Smooth muscle cell (in vitro differentiated cells): Measurements from ENCODE around the gene CTDSP2. TPM values are rescaled to one million over a fixed set of nuclear protein-coding genes. Genes with fewer than 3 reads are reported as not detected.

Experiments
- DNase-seq: peaks from one replicate; lab custom pipeline; 2025; ENCODE audit not compliant: unreplicated experiment; lab: John Stamatoyannopoulos, UW
- H2AFZ ChIP-seq: fragments of 200-600 bp; sonication (generic); 2 replicates; pipeline ENCODE4 v1.6.0; 2016; ENCODE audit warnings: antibody characterized with exemption, low read depth, mild to moderate bottlenecking
- H3F3A ChIP-seq: fragments of 200-600 bp; sonication (generic); 2 replicates; pipeline ENCODE4 v1.6.0; 2017; ENCODE audit warnings: antibody characterized with exemption, low read depth
- H3K27ac ChIP-seq: fragments of 200-600 bp; sonication (generic); 2 replicates; pipeline ENCODE4 v1.5.1; 2016; ENCODE audit warnings: low read depth, mild to moderate bottlenecking
- H3K27me3 ChIP-seq: fragments of 200-600 bp; sonication (generic); 2 replicates; pipeline ENCODE4 v1.6.1; 2016; ENCODE audit warnings: low read depth, mild to moderate bottlenecking
- H3K36me3 ChIP-seq: fragments of 200-600 bp; sonication (generic); 2 replicates; pipeline ENCODE4 v1.5.1; 2016; ENCODE audit warnings: low read depth
- H3K4me1 ChIP-seq: fragments of 200-600 bp; sonication (generic); 2 replicates; pipeline ENCODE4 v1.5.1; 2016; ENCODE audit warnings: low read depth
- H3K4me2 ChIP-seq: fragments of 200-600 bp; sonication (generic); 2 replicates; pipeline ENCODE4 v1.6.0; 2016; ENCODE audit warnings: mild to moderate bottlenecking
- H3K4me3 ChIP-seq: fragments of 200-600 bp; sonication (generic); 2 replicates; pipeline ENCODE4 v1.5.1; 2016; ENCODE audit warnings: mild to moderate bottlenecking
- H3K79me2 ChIP-seq: fragments of 200-600 bp; sonication (generic); 2 replicates; pipeline ENCODE4 v1.6.0; 2016; ENCODE audit warnings: low read depth, mild to moderate bottlenecking
- H3K9ac ChIP-seq: fragments of 200-600 bp; sonication (generic); 2 replicates; pipeline ENCODE4 v1.6.0; 2016; ENCODE audit warnings: low read depth
- H3K9me3 ChIP-seq: fragments of 200-600 bp; sonication (generic); replicated peaks from 2 replicates; pipeline ENCODE4 v1.5.1; 2016; ENCODE audit warnings: low read depth
- H4K20me1 ChIP-seq: fragments of 200-600 bp; sonication (generic); 2 replicates; pipeline ENCODE4 v1.6.0; 2016; ENCODE audit warnings: low read depth
- CTCF ChIP-seq: fragments of 200-600 bp; sonication (generic); IDR thresholded peaks from 2 replicates; pipeline ENCODE4 v1.5.1; 2017; ENCODE audit warnings: borderline replicate concordance, mild to moderate bottlenecking, antibody characterized with exemption; ENCODE audit not compliant: insufficient read depth, poor library complexity, severe bottlenecking
- WGBS: methylation state at CpG from one replicate; pipeline ENCODE4 v1.1.7; 2016; ENCODE audit warnings: low lambda C conversion rate; 5-methylcytosine and 5-hydroxymethylcytosine counted together
- polyA plus RNA-seq: library from polyadenylated mRNA; unstranded; fragments of >200 nt; fragmentation: Nextera tagmentation; extraction: Ambion mirVana; gene quantifications from 2 replicates; pipeline ENCODE4 v1.2.1, GENCODE V29; 2016
- total RNA-seq: library from RNA; depleted of rRNA; stranded (reverse); fragments of >200 nt; gene quantifications from 2 replicates; pipeline ENCODE4 v1.2.3, GENCODE V29; 2014

Gene CTDSP2
- total and polyA plus RNA-seq, 2 experiments from 2014 or later: 62.0 to 77.4 TPM

DNA sequence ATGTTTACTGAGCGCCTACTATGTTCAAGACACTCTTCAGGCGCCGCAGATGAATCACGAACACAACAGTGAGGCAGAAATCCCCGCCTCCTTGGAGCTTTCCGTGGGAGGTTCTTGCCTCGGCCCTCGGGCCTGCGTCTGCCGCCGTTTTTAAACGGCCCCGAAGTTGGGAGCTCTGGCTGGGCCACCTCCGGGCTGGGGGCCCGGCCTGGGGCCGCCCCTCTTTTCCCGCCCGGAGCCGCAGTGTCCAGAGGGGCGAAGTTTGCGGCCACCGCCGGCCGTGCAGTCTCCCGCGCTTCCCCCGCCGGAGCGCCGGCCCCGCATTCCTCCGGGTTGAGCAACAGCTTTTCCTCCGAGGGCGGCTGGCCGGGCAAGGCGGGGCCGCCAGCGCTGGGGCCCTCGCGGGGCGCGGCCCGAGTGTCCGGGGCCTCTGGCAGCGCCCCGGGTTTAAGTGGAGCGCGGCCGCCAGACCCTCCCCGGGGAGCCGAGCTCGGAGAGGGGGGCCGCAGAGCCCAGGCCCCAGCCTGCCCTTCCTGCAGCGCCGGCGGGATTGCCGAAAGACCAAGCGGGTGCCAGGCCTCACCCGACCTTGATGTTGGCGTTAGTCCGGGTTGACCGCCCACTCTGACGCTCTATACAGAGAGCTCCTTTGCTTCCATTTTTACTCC is 18.7 kb upstream of the CTDSP2 start:
- no peak for TF ChIP-seq CTCF
- H3K4me3 ChIP-seq: peak overlapping the region; percentile 67
- no peaks in the 10 kb centered on the region for H3K79me2 ChIP-seq
- H3K27me3 ChIP-seq: no peaks in the 10 kb centered on the region
- H3K27ac ChIP-seq: peak overlapping the region; percentile 99
- peaks cover 20% of the 10 kb centered on the region for H3F3A ChIP-seq
- peak; percentile 54 for DNase-seq
- peak overlapping the region; percentile 91 for H3K4me2 ChIP-seq
- peak overlapping the region; percentile 96 for H3K9ac ChIP-seq
- 1% methylated on average over 56 of the region's 63 CpGs for WGBS
- H3K9me3 ChIP-seq: no peaks in the 10 kb centered on the region
- no peaks in the 10 kb centered on the region for H4K20me1 ChIP-seq
- peak overlapping the region; percentile 90 for H2AFZ ChIP-seq
- H3K36me3 ChIP-seq: no peaks in the 10 kb centered on the region
- H3K4me1 ChIP-seq: peaks cover 30% of the 10 kb centered on the region

DNA sequence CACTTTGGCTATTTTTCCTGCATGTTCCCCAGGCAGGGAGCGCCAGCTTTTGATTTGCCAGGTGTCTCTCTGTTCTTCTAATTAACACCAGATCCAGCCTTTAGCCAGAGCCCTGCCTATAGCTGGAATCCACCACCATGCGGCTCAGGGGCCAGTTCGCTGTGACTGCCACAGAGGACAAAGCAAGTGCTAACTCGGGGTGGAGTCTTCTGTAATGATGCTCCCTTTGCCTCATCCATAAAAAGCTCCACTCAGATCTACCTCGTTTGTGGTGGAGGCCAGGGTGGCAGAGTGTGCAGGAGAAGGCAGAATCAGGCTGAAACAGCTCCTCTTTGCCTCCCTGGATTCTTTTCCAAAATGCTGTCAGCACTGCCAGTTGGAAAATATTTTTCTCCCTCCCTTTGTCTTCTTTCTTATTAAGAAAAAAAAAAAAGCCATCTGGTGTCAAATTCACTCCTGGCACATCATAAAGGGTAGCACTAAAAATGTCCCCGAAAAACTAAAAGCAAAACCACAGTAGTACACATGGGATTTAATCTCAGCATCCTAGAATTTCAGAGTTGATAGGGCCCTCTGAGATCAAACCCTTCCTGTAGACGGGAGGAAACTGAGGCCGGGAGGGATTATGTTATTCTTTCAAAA is 18.0 kb upstream of the CTDSP2 start:
- H3K27me3 ChIP-seq: no peaks in the 10 kb centered on the region
- 13% methylated on average over 8 of the region's 8 CpGs for WGBS
- no peaks in the 10 kb centered on the region for H4K20me1 ChIP-seq
- H3K36me3 ChIP-seq: no peaks in the 10 kb centered on the region
- H3K4me2 ChIP-seq: peak overlapping the region; percentile 91
- H3K9me3 ChIP-seq: no peaks in the 10 kb centered on the region
- peak overlapping the region; percentile 99 for H3K27ac ChIP-seq
- H3K9ac ChIP-seq: peak overlapping the region; percentile 96
- H3K79me2 ChIP-seq: no peaks in the 10 kb centered on the region
- peak overlapping the region; percentile 67 for H3K4me3 ChIP-seq
- H3K4me1 ChIP-seq: peaks cover 28% of the 10 kb centered on the region
- peak overlapping the region; percentile 90 for H2AFZ ChIP-seq
- no peak for DNase-seq
- peaks cover 20% of the 10 kb centered on the region for H3F3A ChIP-seq
- TF ChIP-seq CTCF: no peak

- Histone ChIP-seq H3K36me3 (no peaks in the 10 kb centered on the region), H3K27ac (peak overlapping the region; percentile 99), H3K4me3 (no peak overlapping the region), H4K20me1 (no peaks in the 10 kb centered on the region), H3K79me2 (no peaks in the 10 kb centered on the region), H3K4me1 (peaks cover 19% of the 10 kb centered on the region), H3K27me3 (no peaks in the 10 kb centered on the region), H3F3A (peaks cover 20% of the 10 kb centered on the region), H3K4me2 (peak overlapping the region; percentile 91), H3K9ac (no peak overlapping the region), H3K9me3 (no peaks in the 10 kb centered on the region), H2AFZ (no peak overlapping the region)
- no peak for TF ChIP-seq CTCF
- no peak for DNase-seq
- WGBS: 75% methylated on average over 1 of the region's 1 CpG
Observed at GRCh38 chr12:57863676-57864075, 17.1 kb upstream of the CTDSP2 start.
